HL-60 (cell line): ENCODE data around the gene MOB1B.

Experiments used
- TF ChIP-seq, protein P1 (sequence below): IDR thresholded peaks from 2 replicates; pipeline ENCODE4 v1.6.1; 2012; ENCODE audit warnings: low read depth; ENCODE audit not compliant: insufficient replicate concordance
- TF ChIP-seq, protein P2 (sequence below): IDR thresholded peaks from one replicate; pipeline ENCODE4 v1.5.1; 2011; ENCODE audit warnings: low read length, control low read depth, inconsistent platforms; ENCODE audit not compliant: insufficient read depth

DNA sequence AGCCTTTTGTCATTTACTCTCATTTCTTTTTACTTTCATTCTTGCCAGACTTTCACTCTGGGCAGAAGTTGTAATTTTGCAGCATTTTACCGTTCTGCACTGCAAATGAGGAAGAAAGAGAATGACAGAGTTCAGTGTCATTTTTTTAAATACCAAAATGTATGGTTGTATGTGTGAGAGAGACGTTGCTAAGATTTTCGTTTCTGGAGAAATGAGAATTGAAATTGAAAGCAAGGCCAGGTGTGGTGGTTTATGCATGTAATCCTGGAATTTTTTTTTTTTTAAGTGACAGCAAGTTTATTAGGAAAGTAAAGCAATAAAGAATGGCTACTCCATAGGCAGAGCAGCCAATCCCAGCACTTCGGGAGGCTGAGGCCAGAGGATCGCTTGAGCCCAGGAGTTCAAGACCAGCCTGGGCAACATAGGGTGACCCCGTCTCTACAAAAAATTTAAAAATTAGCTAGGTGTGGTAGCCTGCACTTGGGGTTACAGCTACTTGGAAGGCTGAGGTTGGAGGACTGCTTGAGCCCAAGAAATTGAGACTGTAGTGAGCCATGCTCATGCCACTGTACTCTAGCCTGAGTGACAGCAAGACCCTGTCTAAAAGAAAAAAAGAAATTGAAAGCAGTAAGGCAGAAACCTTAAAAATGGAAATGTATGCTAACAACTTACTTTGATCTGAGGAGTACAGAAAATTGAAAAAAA, 104.2 kb downstream of the MOB1B start:
- TF ChIP-seq, protein P1, sequence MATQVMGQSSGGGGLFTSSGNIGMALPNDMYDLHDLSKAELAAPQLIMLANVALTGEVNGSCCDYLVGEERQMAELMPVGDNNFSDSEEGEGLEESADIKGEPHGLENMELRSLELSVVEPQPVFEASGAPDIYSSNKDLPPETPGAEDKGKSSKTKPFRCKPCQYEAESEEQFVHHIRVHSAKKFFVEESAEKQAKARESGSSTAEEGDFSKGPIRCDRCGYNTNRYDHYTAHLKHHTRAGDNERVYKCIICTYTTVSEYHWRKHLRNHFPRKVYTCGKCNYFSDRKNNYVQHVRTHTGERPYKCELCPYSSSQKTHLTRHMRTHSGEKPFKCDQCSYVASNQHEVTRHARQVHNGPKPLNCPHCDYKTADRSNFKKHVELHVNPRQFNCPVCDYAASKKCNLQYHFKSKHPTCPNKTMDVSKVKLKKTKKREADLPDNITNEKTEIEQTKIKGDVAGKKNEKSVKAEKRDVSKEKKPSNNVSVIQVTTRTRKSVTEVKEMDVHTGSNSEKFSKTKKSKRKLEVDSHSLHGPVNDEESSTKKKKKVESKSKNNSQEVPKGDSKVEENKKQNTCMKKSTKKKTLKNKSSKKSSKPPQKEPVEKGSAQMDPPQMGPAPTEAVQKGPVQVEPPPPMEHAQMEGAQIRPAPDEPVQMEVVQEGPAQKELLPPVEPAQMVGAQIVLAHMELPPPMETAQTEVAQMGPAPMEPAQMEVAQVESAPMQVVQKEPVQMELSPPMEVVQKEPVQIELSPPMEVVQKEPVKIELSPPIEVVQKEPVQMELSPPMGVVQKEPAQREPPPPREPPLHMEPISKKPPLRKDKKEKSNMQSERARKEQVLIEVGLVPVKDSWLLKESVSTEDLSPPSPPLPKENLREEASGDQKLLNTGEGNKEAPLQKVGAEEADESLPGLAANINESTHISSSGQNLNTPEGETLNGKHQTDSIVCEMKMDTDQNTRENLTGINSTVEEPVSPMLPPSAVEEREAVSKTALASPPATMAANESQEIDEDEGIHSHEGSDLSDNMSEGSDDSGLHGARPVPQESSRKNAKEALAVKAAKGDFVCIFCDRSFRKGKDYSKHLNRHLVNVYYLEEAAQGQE = no peak
- TF ChIP-seq, protein P2, sequence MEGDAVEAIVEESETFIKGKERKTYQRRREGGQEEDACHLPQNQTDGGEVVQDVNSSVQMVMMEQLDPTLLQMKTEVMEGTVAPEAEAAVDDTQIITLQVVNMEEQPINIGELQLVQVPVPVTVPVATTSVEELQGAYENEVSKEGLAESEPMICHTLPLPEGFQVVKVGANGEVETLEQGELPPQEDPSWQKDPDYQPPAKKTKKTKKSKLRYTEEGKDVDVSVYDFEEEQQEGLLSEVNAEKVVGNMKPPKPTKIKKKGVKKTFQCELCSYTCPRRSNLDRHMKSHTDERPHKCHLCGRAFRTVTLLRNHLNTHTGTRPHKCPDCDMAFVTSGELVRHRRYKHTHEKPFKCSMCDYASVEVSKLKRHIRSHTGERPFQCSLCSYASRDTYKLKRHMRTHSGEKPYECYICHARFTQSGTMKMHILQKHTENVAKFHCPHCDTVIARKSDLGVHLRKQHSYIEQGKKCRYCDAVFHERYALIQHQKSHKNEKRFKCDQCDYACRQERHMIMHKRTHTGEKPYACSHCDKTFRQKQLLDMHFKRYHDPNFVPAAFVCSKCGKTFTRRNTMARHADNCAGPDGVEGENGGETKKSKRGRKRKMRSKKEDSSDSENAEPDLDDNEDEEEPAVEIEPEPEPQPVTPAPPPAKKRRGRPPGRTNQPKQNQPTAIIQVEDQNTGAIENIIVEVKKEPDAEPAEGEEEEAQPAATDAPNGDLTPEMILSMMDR = no peak
